GM12891 (cell line): ENCODE measurements around the gene FCHO1.

Source experiments
- POLR2A ChIP-seq: IDR thresholded peaks from 2 replicates; pipeline ENCODE4 v1.6.1; 2011; ENCODE audit warnings: low read depth, low read length, control low read depth
- POLR2AphosphoS5 ChIP-seq: IDR thresholded peaks from 2 replicates; pipeline ENCODE4 v1.6.1; 2011; ENCODE audit warnings: low read depth, low read length, control low read depth

GRCh38 chr19:17806945-17807344 lies 55.7 kb downstream of the FCHO1 start:
- TF ChIP-seq POLR2A (no peak), POLR2AphosphoS5 (no peak)
